ENCODE measurements around the gene POU6F2.

The POU6F2 gene

GRCh38 chr7:39128287-39128843 lies 150.7 kb downstream of the POU6F2 start:
- DNase-seq (ENCODE audit: low read depth) = no peak

- no peak for DNase-seq (ENCODE audit: low read depth)
Observed at GRCh38 chr7:39130274-39130673, 152.6 kb downstream of the POU6F2 start.

- DNase-seq (ENCODE audit: low read depth) = no peak
Observed at GRCh38 chr7:39130857-39131526, 153.3 kb downstream of the POU6F2 start.

- no peak for DNase-seq (ENCODE audit: low read depth)
Observed at GRCh38 chr7:39132306-39132705, 154.6 kb downstream of the POU6F2 start.

- DNase-seq (ENCODE audit: low read depth) = no peak
Observed at GRCh38 chr7:39133088-39133487, 155.4 kb downstream of the POU6F2 start.

- no peak for DNase-seq (ENCODE audit: low read depth)
Observed at GRCh38 chr7:39137480-39137879, 159.8 kb downstream of the POU6F2 start.

GRCh38 chr7:39142750-39143149 lies 165.0 kb downstream of the POU6F2 start:
- DNase-seq (ENCODE audit: low read depth) = no peak

- DNase-seq (ENCODE audit: low read depth) = no peak
Observed at GRCh38 chr7:39144420-39144819, 166.7 kb downstream of the POU6F2 start.

GRCh38 chr7:39145283-39145682 lies 167.6 kb downstream of the POU6F2 start:
- DNase-seq (ENCODE audit: low read depth) = no peak

- DNase-seq (ENCODE audit: low read depth) = no peak
Observed at GRCh38 chr7:39145935-39146334, 168.2 kb downstream of the POU6F2 start.

- no peak for DNase-seq (ENCODE audit: low read depth)
Observed at GRCh38 chr7:39152701-39153100, 175.0 kb downstream of the POU6F2 start.

- no peak for DNase-seq (ENCODE audit: low read depth)
Observed at GRCh38 chr7:39153113-39153512, 175.4 kb downstream of the POU6F2 start.

GRCh38 chr7:39153647-39154046 lies 175.9 kb downstream of the POU6F2 start:
- DNase-seq (ENCODE audit: low read depth) = no peak

GRCh38 chr7:39154815-39155214 lies 177.1 kb downstream of the POU6F2 start:
- DNase-seq (ENCODE audit: low read depth) = no peak

- DNase-seq (ENCODE audit: low read depth) = no peak
Observed at GRCh38 chr7:39158367-39158766, 180.7 kb downstream of the POU6F2 start.

GRCh38 chr7:39161903-39162302 lies 184.2 kb downstream of the POU6F2 start:
- no peak for DNase-seq (ENCODE audit: low read depth)

GRCh38 chr7:39164887-39165286 lies 187.2 kb downstream of the POU6F2 start:
- DNase-seq (ENCODE audit: low read depth) = no peak

- no peak for DNase-seq (ENCODE audit: low read depth)
Observed at GRCh38 chr7:39168403-39169098, 190.8 kb downstream of the POU6F2 start.

- DNase-seq (ENCODE audit: low read depth) = no peak
Observed at GRCh38 chr7:39172137-39172536, 194.4 kb downstream of the POU6F2 start.

- no peak for DNase-seq (ENCODE audit: low read depth)
Observed at GRCh38 chr7:39181398-39181797, 203.7 kb downstream of the POU6F2 start.

- DNase-seq (ENCODE audit: low read depth) = no peak
Observed at GRCh38 chr7:39183796-39184195, 206.1 kb downstream of the POU6F2 start.

GRCh38 chr7:39184391-39184790 lies 206.7 kb downstream of the POU6F2 start:
- no peak for DNase-seq (ENCODE audit: low read depth)

- no peak for DNase-seq (ENCODE audit: low read depth)
Observed at GRCh38 chr7:39186131-39186530, 208.4 kb downstream of the POU6F2 start.

- DNase-seq (ENCODE audit: low read depth) = no peak
Observed at GRCh38 chr7:39186671-39187070, 209.0 kb downstream of the POU6F2 start.

All from EH (cell line).